K562 (cell line): Measurements from ENCODE around the gene SUMF2. TPM values are rescaled to one million over a fixed set of nuclear protein-coding genes. Genes with fewer than 3 reads are reported as not detected.
"Not testable (repeated sequence)": the region's sequence is repeated elsewhere in the genome, so short reads cannot be mapped to it uniquely, and the experiment has no call there.

ENCODE experiments used
- ATAC-seq: fragments of 200-7000 bp; cut with Tn5 transposase; 3 replicates; pipeline ENCODE4 v1.9.1; 2020; ENCODE audit warnings: moderate library complexity
- BruUV-seq: library from RNA; stranded (reverse); fragments of 400-500 nt; replicated peaks from 2 replicates; lab custom pipeline; 2021; lab: Mats Ljungman, UMichigan
- CTCF ChIA-PET: fragments of 300-600 bp; formaldehyde crosslinking; extraction: SDS; loops from one replicate; lab custom pipeline; 2021; ENCODE audit warnings: low intra/inter-chr PET ratio; lab: Yijun Ruan, JAX
- POLR2A ChIA-PET: fragments of 300-600, 350-650 bp; sonication (Branson Sonifier 250); formaldehyde crosslinking; extraction: SDS; loops from one replicate; lab custom pipeline; 2021; ENCODE audit warnings: antibody characterized with exemption, inconsistent platforms; lab: Yijun Ruan, JAX
- DNase-seq, 4 experiments: peaks; one replicate each; pipeline versions ENCODE4 v3.0.0 to v3.0.0-alpha.2; 2011 to 2018; ENCODE audit warnings: low spot score in 3 of 4, mixed read lengths in 3 of 4; ENCODE audit errors: extremely low read depth in 1 of 4
- FAIRE-seq: peaks from 2 replicates; lab custom pipeline; 2011; peaks lifted over from hg19 to GRCh38; lab: Jason Lieb, UNC
- H2AFZ ChIP-seq: 2 replicates; pipeline ENCODE4 v1.6.0; 2011; ENCODE audit warnings: low read depth, low read length, control low read depth, inconsistent platforms
- H3K27ac ChIP-seq: fragments of 200-600 bp; 3 replicates; pipeline ENCODE4 v1.8.0; 2011; ENCODE audit warnings: low read depth, mild to moderate bottlenecking, control low read depth, inconsistent platforms, low read length, moderate library complexity, mixed read lengths; ENCODE audit errors: extremely low read depth
- H3K27me3 ChIP-seq, 2 experiments: fragments of 300-600 bp in 1 of 2; 2 replicates in 1 of 2; 3 replicates in 1 of 2; pipeline versions ENCODE4 v1.6.0 to v1.8.0; 2011; ENCODE audit warnings: inconsistent platforms in 2 of 2, low read length in 2 of 2, mild to moderate bottlenecking in 1 of 2, mixed read lengths in 1 of 2, moderate library complexity in 1 of 2; ENCODE audit not compliant: control insufficient read depth in 2 of 2, insufficient read depth in 2 of 2
- H3K36me3 ChIP-seq: fragments of 300-600 bp; 3 replicates; pipeline ENCODE4 v1.8.0; 2011; ENCODE audit warnings: mild to moderate bottlenecking, low read length, inconsistent platforms; ENCODE audit not compliant: control insufficient read depth, insufficient read depth
- H3K4me1 ChIP-seq, 2 experiments: fragments of 200-600 bp in 1 of 2; replicated peaks in 1 of 2; 2 replicates in 1 of 2; 3 replicates in 1 of 2; pipeline versions ENCODE4 v1.5.1 to v1.8.0; 2011; ENCODE audit warnings: inconsistent platforms in 2 of 2, low read length in 2 of 2, mild to moderate bottlenecking in 1 of 2, mixed read lengths in 1 of 2, moderate library complexity in 1 of 2; ENCODE audit not compliant: control insufficient read depth in 2 of 2, insufficient read depth in 2 of 2
- H3K4me2 ChIP-seq: 2 replicates; pipeline ENCODE4 v1.6.1; 2011; ENCODE audit warnings: low read length, control low read depth, inconsistent platforms, mixed read lengths; ENCODE audit not compliant: insufficient read depth
- H3K4me3 ChIP-seq: fragments of 200-600 bp; sonication (generic), shearing (Covaris generic); 2 replicates; pipeline ENCODE4 v1.5.1; 2016; ENCODE audit warnings: control low read depth, inconsistent platforms
- H3K79me2 ChIP-seq: fragments of 200-600 bp; 3 replicates; pipeline ENCODE4 v1.8.0; 2011; ENCODE audit warnings: low read length, inconsistent platforms; ENCODE audit not compliant: control insufficient read depth, insufficient read depth
- H3K9ac ChIP-seq, 2 experiments: 2 replicates each; pipeline versions ENCODE4 v1.6.0 to v1.6.1; 2011; ENCODE audit warnings: low read depth in 2 of 2, low read length in 2 of 2, control low read depth in 1 of 2, inconsistent platforms in 1 of 2, mild to moderate bottlenecking in 1 of 2, mixed read lengths in 1 of 2; ENCODE audit not compliant: insufficient read depth in 1 of 2
- H3K9me1 ChIP-seq: one replicate; pipeline ENCODE4 v1.6.0; 2011; ENCODE audit warnings: inconsistent platforms, mild to moderate bottlenecking, low read length, moderate library complexity; ENCODE audit not compliant: control insufficient read depth, insufficient read depth
- H3K9me3 ChIP-seq: replicated peaks from 2 replicates; pipeline ENCODE4 v1.5.1; 2011; ENCODE audit warnings: low read depth, low read length, inconsistent platforms; ENCODE audit not compliant: control insufficient read depth, insufficient read depth
- H4K20me1 ChIP-seq: replicated peaks from 2 replicates; pipeline ENCODE4 v1.6.1; 2011; ENCODE audit warnings: low read length, inconsistent platforms, mixed read lengths; ENCODE audit not compliant: control insufficient read depth, insufficient read depth
- HDAC2 ChIP-seq: fragments of 450-650 bp; IDR thresholded peaks from 2 replicates; pipeline ENCODE4 v1.6.1; 2016; ENCODE audit warnings: mild to moderate bottlenecking
- POLR2G ChIP-seq: fragments of 200-400 bp; formaldehyde crosslinking; IDR thresholded peaks from 2 replicates; pipeline ENCODE4 v1.6.1; 2017; ENCODE audit warnings: low read depth, mild to moderate bottlenecking, antibody characterized with exemption, low read length, moderate library complexity
- RBFOX2 ChIP-seq: fragments of 200-400 bp; formaldehyde crosslinking; IDR thresholded peaks from 2 replicates; pipeline ENCODE4 v1.6.1; 2017; ENCODE audit warnings: low read depth, mild to moderate bottlenecking, low read length, moderate library complexity
- WGBS: fragments of 100-300 bp; shearing (Covaris generic); methylation state at CpG from one replicate; pipeline ENCODE4 v1.1.6; 2016; ENCODE audit warnings: low coverage, mixed read lengths; ENCODE audit not compliant: insufficient coverage; ENCODE audit errors: missing lambda C conversion rate; 5-methylcytosine and 5-hydroxymethylcytosine counted together
- in situ Hi-C: fragments of 300-500 bp; cut with MboI; formaldehyde crosslinking; loops from 4 replicates; pipeline ENCODE4 v1.15.0; 2018; ENCODE audit warnings: inconsistent platforms, mixed read lengths
- intact Hi-C: fragments of 100-400 bp; cut with micrococcal nuclease; formaldehyde crosslinking; loops from 2 replicates; pipeline ENCODE4 v1.14.2; 2022
- polyA plus RNA-seq, 8 experiments: library from polyadenylated mRNA; depleted of rRNA in 4 of 8; stranded (reverse) in 5 of 8; unstranded in 3 of 8; fragments of >200 nt; fragmentation: Nextera tagmentation in 2 of 8; fragmentation: Illumina TruSeq in 1 of 8; extraction: Ambion mirVana in 2 of 8; extraction: Trizol in 1 of 8; gene quantifications; 2 replicates each; pipeline versions ENCODE4 v1.2.1 to v1.2.3, GENCODE V29; 2011 to 2014; ENCODE audit warnings: inconsistent platforms in 1 of 8, missing spikeins in 1 of 8
- total RNA-seq, 7 experiments: library from RNA; depleted of rRNA in 6 of 7; stranded (reverse); fragments of >200 nt in 6 of 7; fragmentation: Illumina TruSeq in 2 of 7; extraction: Trizol in 2 of 7; gene quantifications; 2 replicates each; pipeline versions ENCODE4 v1.2.1 to v1.2.3, GENCODE V29; 2011 to 2021; ENCODE audit warnings: low replicate concordance in 1 of 7

The SUMF2 gene
- total and polyA plus RNA-seq, 9 of the 15 experiments (the other 6 are each of a cell fraction or from before 2014, with no cell fraction given) = 39.0 to 113 (median 67.7) TPM

DNA sequence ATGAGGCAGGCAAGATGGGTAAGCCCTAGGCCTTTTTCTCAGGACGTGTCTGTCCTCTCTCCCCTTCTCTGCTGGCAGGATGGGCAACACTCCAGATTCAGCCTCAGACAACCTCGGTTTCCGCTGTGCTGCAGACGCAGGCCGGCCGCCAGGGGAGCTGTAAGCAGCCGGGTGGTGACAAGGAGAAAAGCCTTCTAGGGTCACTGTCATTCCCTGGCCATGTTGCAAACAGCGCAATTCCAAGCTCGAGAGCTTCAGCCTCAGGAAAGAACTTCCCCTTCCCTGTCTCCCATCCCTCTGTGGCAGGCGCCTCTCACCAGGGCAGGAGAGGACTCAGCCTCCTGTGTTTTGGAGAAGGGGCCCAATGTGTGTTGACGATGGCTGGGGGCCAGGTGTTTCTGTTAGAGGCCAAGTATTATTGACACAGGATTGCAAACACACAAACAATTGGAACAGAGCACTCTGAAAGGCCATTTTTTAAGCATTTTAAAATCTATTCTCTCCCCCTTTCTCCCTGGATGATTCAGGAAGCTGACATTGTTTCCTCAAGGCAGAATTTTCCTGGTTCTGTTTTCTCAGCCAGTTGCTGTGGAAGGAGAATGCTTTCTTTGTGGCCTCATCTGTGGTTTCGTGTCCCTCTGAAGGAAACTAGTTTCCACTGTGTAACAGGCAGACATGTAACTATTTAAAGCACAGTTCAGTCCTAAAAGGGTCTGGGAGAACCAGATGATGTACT lies 15.5 kb downstream of the SUMF2 start:
- in situ Hi-C loops = no loop called here

DNA sequence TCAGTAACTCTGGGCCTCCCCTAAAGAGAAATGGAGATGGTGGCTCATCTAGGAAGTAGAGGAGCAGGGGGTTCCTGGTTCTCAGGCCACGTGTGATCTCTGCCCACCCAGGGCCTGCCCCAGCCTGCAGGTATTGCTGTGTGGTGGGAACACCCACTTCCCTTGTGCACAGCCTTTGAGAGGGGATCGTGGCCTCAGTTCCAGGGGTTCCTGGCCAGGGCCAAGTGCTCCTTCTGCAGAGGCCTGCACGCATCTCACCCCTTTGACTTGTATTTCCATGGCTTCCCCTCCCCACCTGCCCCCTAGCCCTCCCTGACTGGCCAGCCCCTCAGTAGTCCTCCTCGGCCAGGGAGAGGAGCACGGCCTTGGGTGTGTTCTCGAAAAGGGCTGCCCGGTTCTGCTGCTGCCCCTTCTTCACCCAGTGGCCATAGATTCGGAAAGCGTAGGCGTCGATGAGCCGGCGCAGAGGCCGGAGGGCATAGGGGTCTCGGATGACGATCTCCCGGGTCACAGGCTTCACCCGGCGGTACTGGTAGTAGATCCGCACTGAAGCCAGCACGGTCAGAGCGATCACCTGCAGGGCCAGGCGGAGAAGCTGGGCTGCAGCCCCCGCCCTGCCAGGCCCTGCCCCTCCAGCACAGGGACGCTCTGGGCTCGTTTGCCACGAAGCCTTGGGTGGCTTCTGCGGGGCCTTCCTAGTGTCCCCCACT lies 16.8 kb downstream of the SUMF2 start:
- FAIRE-seq, H2AFZ ChIP-seq, ATAC-seq, H4K20me1 ChIP-seq, H3K4me3 ChIP-seq, H3K9me3 ChIP-seq, CTCF ChIA-PET, intact Hi-C loops, H3K79me2 ChIP-seq, POLR2A ChIA-PET, in situ Hi-C loops, BruUV-seq, H3K9me1 ChIP-seq, H3K27ac ChIP-seq, H3K9ac ChIP-seq, H3K4me2 ChIP-seq, H3K4me1 ChIP-seq, H3K27me3 ChIP-seq, DNase-seq: not testable (repeated sequence)
- TF ChIP-seq POLR2G = peak; percentile 45
- 0 out of 2 replicates have a peak, but pooled peaks have one; percentile 11 for TF ChIP-seq RBFOX2
- 90% methylated on average over 27 of the region's 28 CpGs for WGBS
- H3K36me3 ChIP-seq = peaks cover 34% of the 10 kb centered on the region; the same call in 1 of the 3 replicates

More for the DNA sequence above, 15.5 kb downstream of the SUMF2 start:
- ATAC-seq = no peak
- ChIA-PET POLR2A (interaction anchor here (1.1 kb wide), 2 partner anchors 15 to 18 kb away, joined by 5 to 7 read pairs; no protein-coding TSS in a partner anchor), CTCF (no interaction called here)
- H3K4me1 ChIP-seq = peaks cover 0 to 9% of the 10 kb centered on the region in 2 experiments; a peak in 2 of 5 replicates
- H3K36me3 ChIP-seq = peaks cover 38% of the 10 kb centered on the region; the same call in 1 of the 3 replicates
- TSS peak; percentile 64 for BruUV-seq
- H3K4me2 ChIP-seq = no peak overlapping the region
- no peak overlapping the region for H3K4me3 ChIP-seq
- no peaks in the 10 kb centered on the region for H4K20me1 ChIP-seq
- WGBS = 87% methylated on average over 11 of the region's 12 CpGs
- no peaks in the 10 kb centered on the region for H3K27me3 ChIP-seq
- no peaks in the 10 kb centered on the region for H3K9me3 ChIP-seq
- H3K9me1 ChIP-seq = no peaks in the 10 kb centered on the region
- intact Hi-C loops = no loop called here
- H3K27ac ChIP-seq = no peak overlapping the region
- H3K9ac ChIP-seq = no peak overlapping the region
- FAIRE-seq = no peak
- no peak for DNase-seq
- no peaks in the 10 kb centered on the region for H3K79me2 ChIP-seq
- no peak for TF ChIP-seq HDAC2
- TF ChIP-seq POLR2G = 0 out of 2 replicates have a peak, but pooled peaks have one; percentile 25
- H2AFZ ChIP-seq = no peak overlapping the region
